SK-N-SH (cell line): ENCODE results near the gene MORC1. TPM values are rescaled to one million over a fixed set of nuclear protein-coding genes. Genes with fewer than 3 reads are reported as not detected.

Experiments
- CTCF ChIA-PET: fragments of 300-600, 350-600 bp; formaldehyde crosslinking; extraction: SDS; loops from one replicate; lab custom pipeline; 2021; lab: Yijun Ruan, JAX
- POLR2A ChIA-PET: fragments of 350-600 bp; sonication (Branson Sonifier 250); formaldehyde crosslinking; extraction: SDS; loops from one replicate; lab custom pipeline; 2020; ENCODE audit warnings: antibody characterized with exemption, inconsistent platforms; lab: Yijun Ruan, JAX
- DNase-seq: peaks from one replicate; pipeline ENCODE4 v3.0.0; 2012
- H2AFZ ChIP-seq: fragments of 200-600 bp; sonication (generic); 2 replicates; pipeline ENCODE4 v1.8.1; 2016; ENCODE audit warnings: antibody characterized with exemption, mild to moderate bottlenecking, low read depth
- H3F3A ChIP-seq: fragments of 200-600 bp; sonication (generic); replicated peaks from 2 replicates; pipeline ENCODE3; 2016; ENCODE audit warnings: antibody characterized with exemption, mild to moderate bottlenecking; ENCODE audit not compliant: insufficient read depth
- H3K27ac ChIP-seq, 2 experiments: fragments of 200-500 bp in 1 of 2; fragments of 200-600 bp in 1 of 2; sonication (Bioruptor generic) in 1 of 2; sonication (generic), shearing (Covaris generic) in 1 of 2; 2 replicates each; pipeline versions ENCODE4 v1.5.1 to v1.6.1; 2014 to 2016; ENCODE audit warnings: low read depth in 2 of 2, inconsistent platforms in 1 of 2, low read length in 1 of 2, mild to moderate bottlenecking in 1 of 2, mixed read lengths in 1 of 2
- H3K27me3 ChIP-seq: fragments of 200-600 bp; sonication (generic), shearing (Covaris generic); 2 replicates; pipeline ENCODE4 v1.6.1; 2016; ENCODE audit warnings: mixed run types; ENCODE audit not compliant: insufficient read depth
- H3K36me3 ChIP-seq, 2 experiments: fragments of 200-500 bp in 1 of 2; fragments of 200-600 bp in 1 of 2; sonication (Bioruptor generic) in 1 of 2; sonication (generic) in 1 of 2; replicated peaks in 1 of 2; 2 replicates each; pipeline versions ENCODE3 to v1.5.1; 2014 to 2016; ENCODE audit warnings: low read length in 1 of 2, mild to moderate bottlenecking in 1 of 2; ENCODE audit not compliant: insufficient read depth in 2 of 2, control insufficient read depth in 1 of 2
- H3K4me1 ChIP-seq, 2 experiments: fragments of 200-500 bp in 1 of 2; fragments of 200-600 bp in 1 of 2; sonication (Bioruptor generic) in 1 of 2; sonication (generic), shearing (Covaris generic) in 1 of 2; 2 replicates each; pipeline versions ENCODE4 v1.5.1 to v1.6.1; 2014 to 2016; ENCODE audit warnings: low read depth in 1 of 2, low read length in 1 of 2, mixed run types in 1 of 2; ENCODE audit not compliant: insufficient read depth in 2 of 2, control insufficient read depth in 1 of 2
- H3K4me2 ChIP-seq: fragments of 200-600 bp; sonication (generic), shearing (Covaris generic); 2 replicates; pipeline ENCODE4 v1.6.1; 2017; ENCODE audit warnings: mixed run types
- H3K4me3 ChIP-seq, 2 experiments: fragments of 200-500 bp in 1 of 2; fragments of 200-600 bp in 1 of 2; sonication (Bioruptor generic) in 1 of 2; sonication (generic), shearing (Covaris generic) in 1 of 2; 2 replicates each; pipeline versions ENCODE4 v1.5.1 to v1.8.1; 2014 to 2016; ENCODE audit warnings: low read depth in 2 of 2, inconsistent platforms in 1 of 2, low read length in 1 of 2, mild to moderate bottlenecking in 1 of 2, mixed read lengths in 1 of 2, moderate library complexity in 1 of 2
- H3K79me2 ChIP-seq: fragments of 200-600 bp; sonication (generic); 2 replicates; pipeline ENCODE4 v1.8.1; 2017; ENCODE audit warnings: mild to moderate bottlenecking; ENCODE audit not compliant: insufficient read depth
- H3K9ac ChIP-seq: fragments of 200-600 bp; sonication (generic); 2 replicates; pipeline ENCODE4 v1.6.1; 2017; ENCODE audit warnings: mixed run types
- H3K9me2 ChIP-seq: fragments of 200-600 bp; sonication (generic); 2 replicates; pipeline ENCODE4 v1.6.1; 2017; ENCODE audit warnings: mixed run types
- H3K9me3 ChIP-seq: fragments of 200-600 bp; sonication (generic); 2 replicates; pipeline ENCODE4 v1.6.1; 2017; ENCODE audit warnings: mixed run types, mild to moderate bottlenecking, moderate library complexity
- H4K20me1 ChIP-seq: fragments of 200-600 bp; sonication (generic); 2 replicates; pipeline ENCODE4 v1.6.1; 2017; ENCODE audit warnings: mild to moderate bottlenecking, mixed run types; ENCODE audit not compliant: insufficient read depth
- CHD2 ChIP-seq: fragments of 150-350 bp; IDR thresholded peaks from 2 replicates; pipeline ENCODE4 v1.6.1; 2018; ENCODE audit warnings: low read length; ENCODE audit not compliant: partially characterized antibody
- GATA2 ChIP-seq: sonication (generic); formaldehyde crosslinking; IDR thresholded peaks from 2 replicates; pipeline ENCODE4 v1.5.0; 2020; ENCODE audit warnings: mild to moderate bottlenecking, missing genetic modification reagents
- JUND ChIP-seq: IDR thresholded peaks from 2 replicates; pipeline ENCODE4 v1.4.0; 2012
- MXI1 ChIP-seq: IDR thresholded peaks from 2 replicates; pipeline ENCODE4 v1.6.1; 2012; ENCODE audit warnings: mild to moderate bottlenecking, low read depth, low read length, improper control_type of control experiment
- NFIC ChIP-seq: IDR thresholded peaks from 2 replicates; pipeline ENCODE4 v1.4.0; 2012; ENCODE audit warnings: borderline replicate concordance
- POLR2AphosphoS5 ChIP-seq: IDR thresholded peaks from 2 replicates; pipeline ENCODE4 v1.6.1; 2012; ENCODE audit warnings: low read depth, low read length
- YY1 ChIP-seq: IDR thresholded peaks from 2 replicates; pipeline ENCODE4 v1.4.0; 2012; ENCODE audit warnings: low read depth, mild to moderate bottlenecking
- WGBS: methylation state at CpG from one replicate; pipeline ENCODE4 v1.1.6; 2017; ENCODE audit warnings: low lambda C conversion rate; 5-methylcytosine and 5-hydroxymethylcytosine counted together
- polyA plus RNA-seq, 3 experiments: library from polyadenylated mRNA; depleted of rRNA; stranded (reverse); fragments of >200 nt; gene quantifications; 2 replicates each; pipeline ENCODE4 v1.2.3, GENCODE V29; 2012
- TF ChIP-seq, protein P1 (sequence below): IDR thresholded peaks from 2 replicates; pipeline ENCODE4 v1.6.1; 2012; ENCODE audit warnings: mild to moderate bottlenecking, low read depth, low read length, moderate library complexity
- TF ChIP-seq, protein P2 (sequence below): IDR thresholded peaks from 2 replicates; pipeline ENCODE4 v1.4.0; 2012; ENCODE audit warnings: low read depth, borderline replicate concordance
- TF ChIP-seq, protein P3 (sequence below): fragments of 150-350 bp; IDR thresholded peaks from 2 replicates; pipeline ENCODE4 v1.6.1; 2017; ENCODE audit warnings: antibody characterized with exemption, low read length, low read depth, borderline replicate concordance
- TF ChIP-seq, protein P4 (sequence below): fragments of 150-350 bp; IDR thresholded peaks from 2 replicates; pipeline ENCODE4 v1.6.1; 2016; ENCODE audit warnings: mild to moderate bottlenecking, low read depth, low read length

MORC1 gene, protein sequence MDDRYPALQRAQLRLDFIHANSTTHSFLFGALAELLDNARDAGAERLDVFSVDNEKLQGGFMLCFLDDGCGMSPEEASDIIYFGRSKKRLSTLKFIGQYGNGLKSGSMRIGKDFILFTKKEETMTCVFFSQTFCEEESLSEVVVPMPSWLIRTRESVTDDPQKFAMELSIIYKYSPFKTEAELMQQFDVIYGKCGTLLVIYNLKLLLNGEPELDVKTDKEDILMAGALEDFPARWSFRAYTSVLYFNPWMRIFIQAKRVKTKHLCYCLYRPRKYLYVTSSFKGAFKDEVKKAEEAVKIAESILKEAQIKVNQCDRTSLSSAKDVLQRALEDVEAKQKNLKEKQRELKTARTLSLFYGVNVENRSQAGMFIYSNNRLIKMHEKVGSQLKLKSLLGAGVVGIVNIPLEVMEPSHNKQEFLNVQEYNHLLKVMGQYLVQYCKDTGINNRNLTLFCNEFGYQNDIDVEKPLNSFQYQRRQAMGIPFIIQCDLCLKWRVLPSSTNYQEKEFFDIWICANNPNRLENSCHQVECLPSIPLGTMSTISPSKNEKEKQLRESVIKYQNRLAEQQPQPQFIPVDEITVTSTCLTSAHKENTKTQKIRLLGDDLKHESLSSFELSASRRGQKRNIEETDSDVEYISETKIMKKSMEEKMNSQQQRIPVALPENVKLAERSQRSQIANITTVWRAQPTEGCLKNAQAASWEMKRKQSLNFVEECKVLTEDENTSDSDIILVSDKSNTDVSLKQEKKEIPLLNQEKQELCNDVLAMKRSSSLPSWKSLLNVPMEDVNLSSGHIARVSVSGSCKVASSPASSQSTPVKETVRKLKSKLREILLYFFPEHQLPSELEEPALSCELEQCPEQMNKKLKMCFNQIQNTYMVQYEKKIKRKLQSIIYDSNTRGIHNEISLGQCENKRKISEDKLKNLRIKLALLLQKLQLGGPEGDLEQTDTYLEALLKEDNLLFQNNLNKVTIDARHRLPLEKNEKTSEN
- polyA plus RNA-seq (2012; rRNA removed) = not detected in 2 replicates
- not detected in 2 replicates for polyA plus RNA-seq (2012; cell fraction: cytosol; rRNA removed)
- not detected in 2 replicates for polyA plus RNA-seq (2012; cell fraction: nucleus; rRNA removed)

DNA sequence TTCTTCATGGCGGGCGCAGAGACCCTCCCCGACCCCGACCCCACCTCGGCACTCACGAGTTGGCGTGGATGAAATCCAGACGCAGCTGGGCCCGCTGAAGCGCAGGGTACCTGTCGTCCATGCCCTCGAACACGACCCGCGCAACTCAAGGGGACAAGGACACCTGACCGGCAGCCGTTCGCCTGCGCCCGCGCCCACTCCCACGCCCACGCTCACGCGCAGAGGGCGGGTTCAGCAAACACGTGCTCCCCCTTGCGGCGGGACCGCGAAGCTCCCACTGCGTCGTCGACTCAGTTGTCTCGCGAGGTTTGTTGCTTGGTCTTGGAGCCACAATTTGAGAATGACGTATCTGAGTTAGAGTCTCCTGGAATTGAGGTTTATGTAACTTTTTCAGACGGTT, at the start of gene MORC1:
MORC1 (minus strand) TSS at position 196 of the 400 bp plus-strand sequence; CDS start at position 121, 75 bp downstream.
- H3K36me3 ChIP-seq = no peaks in the 10 kb centered on the region
- no peaks in the 10 kb centered on the region for H3F3A ChIP-seq
- no peak within 1 kb of the TSS for H3K4me3 ChIP-seq
- H2AFZ ChIP-seq = no peak within 1 kb of the TSS
- no peak for DNase-seq
- no peaks in the 10 kb centered on the region for H3K27me3 ChIP-seq
- H3K4me2 ChIP-seq = no peak within 1 kb of the TSS
- no peak within 1 kb of the TSS for H3K27ac ChIP-seq
- TF ChIP-seq, protein P1, sequence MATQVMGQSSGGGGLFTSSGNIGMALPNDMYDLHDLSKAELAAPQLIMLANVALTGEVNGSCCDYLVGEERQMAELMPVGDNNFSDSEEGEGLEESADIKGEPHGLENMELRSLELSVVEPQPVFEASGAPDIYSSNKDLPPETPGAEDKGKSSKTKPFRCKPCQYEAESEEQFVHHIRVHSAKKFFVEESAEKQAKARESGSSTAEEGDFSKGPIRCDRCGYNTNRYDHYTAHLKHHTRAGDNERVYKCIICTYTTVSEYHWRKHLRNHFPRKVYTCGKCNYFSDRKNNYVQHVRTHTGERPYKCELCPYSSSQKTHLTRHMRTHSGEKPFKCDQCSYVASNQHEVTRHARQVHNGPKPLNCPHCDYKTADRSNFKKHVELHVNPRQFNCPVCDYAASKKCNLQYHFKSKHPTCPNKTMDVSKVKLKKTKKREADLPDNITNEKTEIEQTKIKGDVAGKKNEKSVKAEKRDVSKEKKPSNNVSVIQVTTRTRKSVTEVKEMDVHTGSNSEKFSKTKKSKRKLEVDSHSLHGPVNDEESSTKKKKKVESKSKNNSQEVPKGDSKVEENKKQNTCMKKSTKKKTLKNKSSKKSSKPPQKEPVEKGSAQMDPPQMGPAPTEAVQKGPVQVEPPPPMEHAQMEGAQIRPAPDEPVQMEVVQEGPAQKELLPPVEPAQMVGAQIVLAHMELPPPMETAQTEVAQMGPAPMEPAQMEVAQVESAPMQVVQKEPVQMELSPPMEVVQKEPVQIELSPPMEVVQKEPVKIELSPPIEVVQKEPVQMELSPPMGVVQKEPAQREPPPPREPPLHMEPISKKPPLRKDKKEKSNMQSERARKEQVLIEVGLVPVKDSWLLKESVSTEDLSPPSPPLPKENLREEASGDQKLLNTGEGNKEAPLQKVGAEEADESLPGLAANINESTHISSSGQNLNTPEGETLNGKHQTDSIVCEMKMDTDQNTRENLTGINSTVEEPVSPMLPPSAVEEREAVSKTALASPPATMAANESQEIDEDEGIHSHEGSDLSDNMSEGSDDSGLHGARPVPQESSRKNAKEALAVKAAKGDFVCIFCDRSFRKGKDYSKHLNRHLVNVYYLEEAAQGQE = no peak
- TF ChIP-seq CHD2 (no peak), GATA2 (CRISPR knock-in tag) (no peak), MXI1 (no peak), POLR2AphosphoS5 (no peak), NFIC (no peak), JUND (no peak), YY1 (no peak)
- TF ChIP-seq, protein P2, sequence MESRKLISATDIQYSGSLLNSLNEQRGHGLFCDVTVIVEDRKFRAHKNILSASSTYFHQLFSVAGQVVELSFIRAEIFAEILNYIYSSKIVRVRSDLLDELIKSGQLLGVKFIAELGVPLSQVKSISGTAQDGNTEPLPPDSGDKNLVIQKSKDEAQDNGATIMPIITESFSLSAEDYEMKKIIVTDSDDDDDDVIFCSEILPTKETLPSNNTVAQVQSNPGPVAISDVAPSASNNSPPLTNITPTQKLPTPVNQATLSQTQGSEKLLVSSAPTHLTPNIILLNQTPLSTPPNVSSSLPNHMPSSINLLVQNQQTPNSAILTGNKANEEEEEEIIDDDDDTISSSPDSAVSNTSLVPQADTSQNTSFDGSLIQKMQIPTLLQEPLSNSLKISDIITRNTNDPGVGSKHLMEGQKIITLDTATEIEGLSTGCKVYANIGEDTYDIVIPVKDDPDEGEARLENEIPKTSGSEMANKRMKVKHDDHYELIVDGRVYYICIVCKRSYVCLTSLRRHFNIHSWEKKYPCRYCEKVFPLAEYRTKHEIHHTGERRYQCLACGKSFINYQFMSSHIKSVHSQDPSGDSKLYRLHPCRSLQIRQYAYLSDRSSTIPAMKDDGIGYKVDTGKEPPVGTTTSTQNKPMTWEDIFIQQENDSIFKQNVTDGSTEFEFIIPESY = no peak
- TF ChIP-seq, protein P3, sequence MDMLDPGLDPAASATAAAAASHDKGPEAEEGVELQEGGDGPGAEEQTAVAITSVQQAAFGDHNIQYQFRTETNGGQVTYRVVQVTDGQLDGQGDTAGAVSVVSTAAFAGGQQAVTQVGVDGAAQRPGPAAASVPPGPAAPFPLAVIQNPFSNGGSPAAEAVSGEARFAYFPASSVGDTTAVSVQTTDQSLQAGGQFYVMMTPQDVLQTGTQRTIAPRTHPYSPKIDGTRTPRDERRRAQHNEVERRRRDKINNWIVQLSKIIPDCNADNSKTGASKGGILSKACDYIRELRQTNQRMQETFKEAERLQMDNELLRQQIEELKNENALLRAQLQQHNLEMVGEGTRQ = no peak
- TF ChIP-seq, protein P4, sequence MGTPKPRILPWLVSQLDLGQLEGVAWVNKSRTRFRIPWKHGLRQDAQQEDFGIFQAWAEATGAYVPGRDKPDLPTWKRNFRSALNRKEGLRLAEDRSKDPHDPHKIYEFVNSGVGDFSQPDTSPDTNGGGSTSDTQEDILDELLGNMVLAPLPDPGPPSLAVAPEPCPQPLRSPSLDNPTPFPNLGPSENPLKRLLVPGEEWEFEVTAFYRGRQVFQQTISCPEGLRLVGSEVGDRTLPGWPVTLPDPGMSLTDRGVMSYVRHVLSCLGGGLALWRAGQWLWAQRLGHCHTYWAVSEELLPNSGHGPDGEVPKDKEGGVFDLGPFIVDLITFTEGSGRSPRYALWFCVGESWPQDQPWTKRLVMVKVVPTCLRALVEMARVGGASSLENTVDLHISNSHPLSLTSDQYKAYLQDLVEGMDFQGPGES = no peak
- POLR2A ChIA-PET = no interaction called here
- H3K4me1 ChIP-seq = no peaks in the 10 kb centered on the region
- CTCF ChIA-PET = no interaction called here
- H3K9me2 ChIP-seq = no peaks in the 10 kb centered on the region
- 84% methylated on average over 36 of the region's 38 CpGs for WGBS
- H3K9me3 ChIP-seq = no peaks in the 10 kb centered on the region
- no peaks in the 10 kb centered on the region for H3K79me2 ChIP-seq
- H3K9ac ChIP-seq = no peak within 1 kb of the TSS
- no peaks in the 10 kb centered on the region for H4K20me1 ChIP-seq
